BE2C (cell line): ENCODE measurements around the gene SEPTIN8.

Source experiments
- DNase-seq: peaks from one replicate; pipeline ENCODE4 v3.0.0-alpha.2; 2020
- H3K27me3 ChIP-seq: fragments of 250-450 bp; sonication (Bioruptor Pico); 2 replicates; pipeline ENCODE4 v1.5.1; 2020; ENCODE audit warnings: mild to moderate bottlenecking
- H3K36me3 ChIP-seq: fragments of 250-450 bp; sonication (Bioruptor Pico); 2 replicates; pipeline ENCODE4 v1.5.1; 2020; ENCODE audit warnings: mild to moderate bottlenecking
- H3K4me1 ChIP-seq: fragments of 250-450 bp; sonication (Bioruptor Pico); 2 replicates; pipeline ENCODE4 v1.5.1; 2020
- H3K4me3 ChIP-seq: 2 replicates; pipeline ENCODE4 v1.5.1; 2011; ENCODE audit warnings: low read depth, low read length
- H3K9me3 ChIP-seq: fragments of 250-450 bp; sonication (Bioruptor Pico); 2 replicates; pipeline ENCODE4 v1.5.1; 2020
- TF ChIP-seq, protein P1 (sequence below): IDR thresholded peaks from 2 replicates; pipeline ENCODE4 v1.5.1; 2012; ENCODE audit warnings: mild to moderate bottlenecking, low read depth, low read length

SEPTIN8 gene

DNA sequence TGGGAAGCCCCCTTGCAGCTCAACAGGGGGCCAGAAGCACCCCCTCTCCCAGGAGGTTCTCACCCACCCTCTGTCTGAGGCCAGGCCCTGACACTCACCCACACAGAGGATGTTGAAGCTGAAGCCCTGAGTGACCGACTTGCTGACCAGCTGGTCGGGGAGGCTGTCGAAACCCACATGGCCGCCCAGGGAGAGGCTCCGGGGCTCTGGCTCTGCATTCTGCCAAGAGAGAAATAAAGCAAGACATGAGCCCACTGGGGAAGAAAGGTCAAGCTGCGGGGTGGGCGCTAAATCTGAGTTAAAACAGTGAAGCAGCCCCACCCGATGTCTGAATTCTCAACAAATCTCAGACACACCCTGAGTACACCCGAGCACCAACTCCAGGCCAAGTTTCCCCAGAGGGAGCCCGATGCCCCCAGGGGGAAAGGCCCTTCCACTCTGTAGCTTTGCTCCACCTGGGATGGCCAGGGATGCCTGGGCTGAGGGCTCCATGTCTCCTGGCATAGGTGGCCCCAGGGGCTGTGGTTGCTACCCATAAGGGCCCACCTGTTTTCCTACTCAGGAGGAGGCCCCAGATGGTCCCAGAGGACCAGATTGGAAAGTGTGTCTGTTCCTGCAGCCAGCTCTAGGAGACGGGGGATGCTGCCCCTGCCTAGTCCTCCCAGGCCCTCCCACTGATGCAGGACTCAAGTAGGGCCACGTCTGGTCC is 11.6 kb downstream of the SEPTIN8 start:
- Histone ChIP-seq H3K36me3 (peaks cover 22% of the 10 kb centered on the region), H3K4me1 (no peaks in the 10 kb centered on the region; the same call in 1 of the 2 replicates), H3K27me3 (no peaks in the 10 kb centered on the region), H3K9me3 (no peaks in the 10 kb centered on the region), H3K4me3 (no peak overlapping the region)
- TF ChIP-seq, protein P1, sequence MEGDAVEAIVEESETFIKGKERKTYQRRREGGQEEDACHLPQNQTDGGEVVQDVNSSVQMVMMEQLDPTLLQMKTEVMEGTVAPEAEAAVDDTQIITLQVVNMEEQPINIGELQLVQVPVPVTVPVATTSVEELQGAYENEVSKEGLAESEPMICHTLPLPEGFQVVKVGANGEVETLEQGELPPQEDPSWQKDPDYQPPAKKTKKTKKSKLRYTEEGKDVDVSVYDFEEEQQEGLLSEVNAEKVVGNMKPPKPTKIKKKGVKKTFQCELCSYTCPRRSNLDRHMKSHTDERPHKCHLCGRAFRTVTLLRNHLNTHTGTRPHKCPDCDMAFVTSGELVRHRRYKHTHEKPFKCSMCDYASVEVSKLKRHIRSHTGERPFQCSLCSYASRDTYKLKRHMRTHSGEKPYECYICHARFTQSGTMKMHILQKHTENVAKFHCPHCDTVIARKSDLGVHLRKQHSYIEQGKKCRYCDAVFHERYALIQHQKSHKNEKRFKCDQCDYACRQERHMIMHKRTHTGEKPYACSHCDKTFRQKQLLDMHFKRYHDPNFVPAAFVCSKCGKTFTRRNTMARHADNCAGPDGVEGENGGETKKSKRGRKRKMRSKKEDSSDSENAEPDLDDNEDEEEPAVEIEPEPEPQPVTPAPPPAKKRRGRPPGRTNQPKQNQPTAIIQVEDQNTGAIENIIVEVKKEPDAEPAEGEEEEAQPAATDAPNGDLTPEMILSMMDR = no peak
- peak; percentile 10 for DNase-seq

DNA sequence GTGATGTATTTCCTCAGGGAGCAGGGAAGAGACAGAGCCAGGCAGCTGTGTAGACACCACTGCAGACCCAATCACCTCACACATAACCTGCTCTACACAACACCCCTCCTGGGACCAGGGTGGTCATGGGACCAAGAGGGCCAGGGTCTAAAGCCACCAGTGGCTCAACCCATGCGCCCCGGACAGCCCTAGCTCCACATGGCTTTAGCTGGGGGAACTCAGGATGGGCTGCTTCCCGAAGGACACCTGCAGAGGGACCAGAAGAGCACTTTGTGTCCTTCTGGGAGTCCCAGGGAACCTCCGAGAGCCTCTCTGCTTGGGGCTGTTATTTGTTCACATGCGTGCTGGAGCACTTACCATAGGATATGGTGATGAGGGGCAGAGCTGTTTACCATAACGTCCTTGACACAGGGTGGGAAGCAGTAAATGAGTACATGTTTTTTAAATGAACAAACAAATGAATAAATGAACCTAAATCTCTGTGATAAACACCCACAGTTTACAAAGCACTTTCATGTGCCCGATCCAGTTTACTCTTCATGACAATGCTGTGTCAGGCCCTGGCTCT is 12.3 kb downstream of the SEPTIN8 start:
- no peak for DNase-seq
- Histone ChIP-seq H3K4me3 (no peak overlapping the region), H3K27me3 (no peaks in the 10 kb centered on the region), H3K36me3 (peaks cover 22% of the 10 kb centered on the region), H3K4me1 (no peaks in the 10 kb centered on the region; the same call in 1 of the 2 replicates), H3K9me3 (no peaks in the 10 kb centered on the region)
- TF ChIP-seq, protein P1 = no peak

DNA sequence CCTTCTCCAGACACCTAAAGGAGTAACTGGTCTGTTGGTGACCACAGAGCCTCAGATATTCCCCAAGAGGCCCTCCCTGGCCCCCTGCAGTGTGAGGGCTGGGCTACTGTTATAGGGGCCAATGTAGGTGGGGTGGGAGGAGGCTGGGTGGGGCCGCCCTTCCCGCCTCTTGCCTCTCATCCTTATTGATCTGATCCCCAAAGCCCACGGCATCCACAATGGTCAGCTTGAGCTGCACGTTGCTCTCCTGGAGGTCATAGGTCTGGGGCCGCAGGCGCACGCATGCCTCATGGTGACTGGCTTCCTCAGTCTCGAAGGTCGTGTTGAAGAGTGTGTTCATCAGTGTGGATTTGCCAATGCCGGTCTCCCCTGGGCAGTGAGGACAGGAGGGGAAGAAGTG is 13.0 kb downstream of the SEPTIN8 start:
- H3K36me3 ChIP-seq = peaks cover 22% of the 10 kb centered on the region
- no peak overlapping the region for H3K4me3 ChIP-seq
- H3K9me3 ChIP-seq = no peaks in the 10 kb centered on the region
- H3K27me3 ChIP-seq = no peaks in the 10 kb centered on the region
- DNase-seq = no peak
- TF ChIP-seq, protein P1 = no peak
- H3K4me1 ChIP-seq = no peaks in the 10 kb centered on the region; the same call in 1 of the 2 replicates

DNA sequence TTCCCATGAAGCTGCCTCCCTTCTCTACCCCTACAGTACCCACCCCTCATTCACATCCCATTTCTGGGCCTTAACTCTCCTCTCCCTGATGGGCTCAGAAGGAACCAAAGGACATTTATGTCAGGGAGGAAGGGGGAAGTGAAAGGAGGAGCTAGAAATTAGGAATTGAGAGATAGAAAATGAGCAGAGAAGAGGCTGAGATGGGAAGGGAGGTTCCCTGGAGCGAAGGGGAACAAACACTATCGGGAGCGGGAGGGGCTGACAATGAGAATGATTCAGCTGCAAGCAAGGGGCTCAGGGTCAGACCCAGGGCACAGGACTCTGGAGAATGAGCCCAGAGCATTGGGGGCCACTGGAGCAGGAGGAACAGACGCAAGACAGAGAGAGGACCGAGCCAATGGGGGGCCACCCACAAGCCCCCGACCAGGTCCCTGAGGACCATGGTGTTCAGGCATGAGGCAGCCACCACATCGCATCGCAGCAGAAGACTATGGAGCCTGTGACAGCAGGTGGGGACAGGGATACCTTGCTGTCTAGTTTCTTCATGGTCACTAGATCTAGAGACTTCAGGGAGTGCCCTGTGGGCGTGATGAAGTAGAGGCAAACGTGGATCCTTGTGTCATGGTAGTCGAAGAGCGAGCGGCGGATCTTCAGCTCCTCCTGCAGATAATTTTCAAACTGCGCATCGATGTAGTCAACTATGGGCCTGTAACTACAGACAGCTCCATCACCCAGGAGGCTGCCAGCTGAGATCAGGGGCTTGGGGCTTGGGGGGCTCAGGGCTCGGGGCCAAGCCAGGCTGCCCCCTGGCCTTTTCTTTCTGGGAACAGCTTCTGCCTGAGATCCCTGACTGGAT is 13.6 kb downstream of the SEPTIN8 start:
- DNase-seq = no peak
- peaks cover 23% of the 10 kb centered on the region for H3K36me3 ChIP-seq
- no peaks in the 10 kb centered on the region for H3K27me3 ChIP-seq
- H3K4me3 ChIP-seq = no peak overlapping the region
- H3K4me1 ChIP-seq = no peaks in the 10 kb centered on the region; the same call in 1 of the 2 replicates
- TF ChIP-seq, protein P1 = no peak
- no peaks in the 10 kb centered on the region for H3K9me3 ChIP-seq

DNA sequence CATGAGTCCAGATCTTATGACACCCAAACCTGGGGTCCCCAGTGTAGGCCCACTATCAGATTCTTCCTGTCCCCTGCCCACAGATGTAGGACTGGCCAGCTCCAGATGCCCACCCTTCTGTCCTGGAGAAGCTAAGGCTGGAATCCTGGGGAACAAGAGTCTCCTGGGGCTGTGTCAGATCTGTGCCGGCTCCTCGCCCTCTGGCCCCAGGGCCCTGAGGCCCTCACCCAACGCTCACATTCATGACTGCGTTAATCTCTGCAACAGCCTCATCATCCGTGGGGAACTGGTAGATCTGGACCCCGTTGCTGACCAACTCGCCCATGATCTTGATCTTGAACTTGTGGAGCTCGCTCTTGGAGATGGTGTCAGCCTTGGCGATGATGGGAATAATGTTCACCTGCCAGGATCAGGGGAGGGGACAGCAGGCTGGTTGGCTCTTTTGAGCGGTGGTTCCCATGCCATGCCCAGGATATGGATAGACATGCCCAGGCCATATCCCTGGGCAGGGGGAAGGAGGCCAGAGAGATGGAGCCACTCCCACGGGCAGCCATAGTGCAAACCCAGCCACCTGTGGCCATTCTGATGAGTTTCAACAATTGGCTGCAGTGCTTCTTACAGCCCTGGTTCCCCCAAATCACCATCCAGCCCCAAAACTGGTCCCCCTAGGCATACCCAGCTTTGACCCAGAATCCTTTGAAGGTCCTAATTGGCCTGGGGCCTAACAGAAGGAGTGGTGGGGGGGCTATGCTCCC is 14.6 kb downstream of the SEPTIN8 start:
- TF ChIP-seq, protein P1 = no peak
- Histone ChIP-seq H3K4me3 (no peak overlapping the region), H3K27me3 (no peaks in the 10 kb centered on the region), H3K36me3 (peaks cover 25% of the 10 kb centered on the region), H3K4me1 (no peaks in the 10 kb centered on the region; the same call in 1 of the 2 replicates), H3K9me3 (no peaks in the 10 kb centered on the region)
- no peak for DNase-seq
